ENCODE measurements around the gene WDR86.

Gene WDR86

DNA sequence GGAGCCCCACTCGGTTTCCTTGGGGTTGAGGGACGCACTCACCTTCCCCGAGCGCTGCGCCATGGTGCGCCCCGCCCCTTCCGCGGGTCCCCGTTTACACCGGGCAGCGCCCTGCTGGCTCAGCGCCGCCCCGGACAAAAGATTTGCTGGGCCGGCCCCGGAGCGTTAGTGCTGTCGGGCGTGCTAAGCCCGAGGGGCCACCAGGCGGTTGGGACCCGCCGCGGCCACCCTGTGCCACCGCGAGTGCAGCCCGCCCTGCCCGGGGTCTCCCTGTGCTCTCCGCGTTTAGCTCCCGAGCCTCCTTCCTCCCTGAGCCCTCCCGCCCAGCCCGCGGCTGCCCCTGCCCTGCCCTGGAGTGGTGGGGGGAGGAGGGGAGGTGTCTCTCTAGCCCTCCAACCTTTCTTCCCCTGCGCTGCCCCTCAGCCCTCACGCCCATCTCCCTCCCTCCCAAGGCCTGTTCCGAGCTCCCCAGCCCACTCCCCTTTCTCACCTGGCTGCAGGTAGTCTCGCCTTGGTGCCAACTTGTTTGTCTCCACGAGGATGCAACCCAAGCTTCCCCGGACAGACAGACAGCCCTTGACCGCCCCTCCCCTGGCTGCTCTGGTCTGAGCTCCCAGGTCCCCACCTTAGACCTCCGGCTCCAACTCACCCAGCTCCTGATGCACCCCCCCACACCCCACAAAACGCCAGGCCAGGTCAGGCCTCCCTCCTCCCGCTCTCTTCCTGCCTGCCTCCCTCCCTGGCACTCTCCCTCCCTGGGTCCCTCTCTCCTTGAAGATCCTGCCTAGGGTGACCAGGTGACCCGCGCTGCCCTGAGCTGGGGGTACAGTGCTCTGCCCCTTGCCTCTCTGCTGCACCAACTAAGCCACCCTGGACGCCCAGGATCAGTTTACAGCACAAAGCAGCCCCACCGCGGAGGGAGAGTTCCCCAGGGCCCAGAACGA is 30.3 kb upstream of the WDR86 start, which contains the start of gene CRYGN:
Gene CRYGN (minus strand): TSS at position 287 of the 944 bp plus-strand sequence. CDS start 224 bp downstream, at position 63.
- no peak for DNase-seq

DNA sequence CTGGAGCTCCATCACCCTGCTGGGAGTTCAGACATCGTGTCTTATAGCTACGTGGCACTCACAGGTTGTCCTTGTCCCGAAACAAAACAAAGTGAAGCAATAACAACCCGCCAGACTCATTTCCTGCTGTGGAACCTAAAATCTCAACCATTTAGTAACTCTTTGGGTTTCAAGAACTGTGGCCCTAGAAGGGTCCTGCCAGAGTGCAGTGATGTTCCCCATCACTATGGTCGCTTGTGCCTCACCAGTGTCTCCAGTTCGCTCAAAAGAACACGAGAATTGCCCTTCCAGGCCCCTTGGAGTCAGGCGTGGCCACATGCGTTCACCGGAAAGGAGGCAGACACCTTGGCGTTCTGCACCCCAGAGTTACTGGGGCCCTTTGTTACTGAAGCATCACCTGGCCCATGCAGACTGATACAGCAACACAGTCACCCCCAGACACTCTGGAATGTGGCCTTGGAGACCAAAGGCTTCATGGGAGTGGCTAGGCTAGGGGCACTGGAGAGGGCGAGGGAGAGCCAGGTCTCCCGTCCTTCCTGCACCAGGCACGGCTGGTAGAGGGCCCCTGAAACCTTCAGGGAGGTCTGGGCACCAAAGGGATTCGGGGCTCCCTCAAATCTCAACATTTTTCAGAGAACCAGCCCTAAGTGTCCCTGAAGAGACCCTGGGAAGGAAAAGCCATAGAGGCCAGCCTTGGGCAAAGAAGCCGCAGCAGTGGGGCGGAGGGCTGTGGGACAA is 29.2 kb upstream of the WDR86 start:
- DNase-seq = no peak

DNA sequence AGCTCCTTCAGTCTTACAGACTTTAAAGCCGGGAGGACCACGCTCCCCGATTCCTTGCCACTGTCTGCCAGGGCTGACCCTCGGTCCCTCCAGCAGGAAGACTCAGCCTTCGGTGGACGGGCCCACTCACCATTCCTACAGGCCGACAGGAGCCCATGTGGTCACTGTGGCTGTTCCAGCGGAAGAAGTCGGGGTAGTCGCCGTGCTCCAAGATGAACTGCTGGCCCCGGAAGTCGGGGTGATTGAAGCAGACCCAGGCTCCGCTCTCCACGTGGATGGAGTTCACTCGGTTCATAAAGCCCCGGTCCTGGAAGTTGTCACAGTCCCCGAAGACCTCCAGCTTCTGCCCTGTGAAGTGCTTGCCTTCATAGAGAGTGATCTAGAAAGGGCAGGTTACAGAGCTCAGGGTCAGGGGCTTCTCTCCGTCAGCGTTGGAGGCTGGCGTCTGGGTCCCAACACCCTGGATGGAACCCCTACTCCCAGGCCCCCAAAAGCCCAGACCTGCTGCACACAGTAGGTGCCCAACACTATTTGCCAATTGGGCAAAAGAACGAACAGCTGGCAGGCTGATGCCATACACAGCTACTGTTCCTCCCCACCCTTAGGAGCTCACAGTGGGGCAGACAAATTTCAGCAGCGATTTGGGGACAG is 28.2 kb upstream of the WDR86 start:
- DNase-seq = no peak

DNA sequence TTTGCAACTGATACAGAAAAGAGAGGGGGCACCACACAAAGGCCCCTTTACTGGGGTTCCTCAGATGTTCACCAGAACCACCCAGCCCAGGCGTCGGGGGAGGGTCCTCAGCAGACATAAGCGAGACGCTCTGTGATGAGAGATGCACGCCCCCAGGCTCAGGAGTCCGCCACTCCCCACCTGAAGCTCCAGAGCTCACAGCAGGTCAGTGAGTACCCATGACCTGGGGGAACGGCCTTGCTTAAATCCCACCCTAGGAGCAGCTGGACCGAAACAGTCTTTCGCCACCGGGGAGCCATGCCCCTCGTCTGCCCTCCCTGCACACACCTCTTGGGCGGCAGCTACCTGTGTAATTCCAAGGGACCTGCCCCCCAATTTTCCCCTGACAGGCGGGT is 27.3 kb upstream of the WDR86 start:
- no peak for DNase-seq

DNA sequence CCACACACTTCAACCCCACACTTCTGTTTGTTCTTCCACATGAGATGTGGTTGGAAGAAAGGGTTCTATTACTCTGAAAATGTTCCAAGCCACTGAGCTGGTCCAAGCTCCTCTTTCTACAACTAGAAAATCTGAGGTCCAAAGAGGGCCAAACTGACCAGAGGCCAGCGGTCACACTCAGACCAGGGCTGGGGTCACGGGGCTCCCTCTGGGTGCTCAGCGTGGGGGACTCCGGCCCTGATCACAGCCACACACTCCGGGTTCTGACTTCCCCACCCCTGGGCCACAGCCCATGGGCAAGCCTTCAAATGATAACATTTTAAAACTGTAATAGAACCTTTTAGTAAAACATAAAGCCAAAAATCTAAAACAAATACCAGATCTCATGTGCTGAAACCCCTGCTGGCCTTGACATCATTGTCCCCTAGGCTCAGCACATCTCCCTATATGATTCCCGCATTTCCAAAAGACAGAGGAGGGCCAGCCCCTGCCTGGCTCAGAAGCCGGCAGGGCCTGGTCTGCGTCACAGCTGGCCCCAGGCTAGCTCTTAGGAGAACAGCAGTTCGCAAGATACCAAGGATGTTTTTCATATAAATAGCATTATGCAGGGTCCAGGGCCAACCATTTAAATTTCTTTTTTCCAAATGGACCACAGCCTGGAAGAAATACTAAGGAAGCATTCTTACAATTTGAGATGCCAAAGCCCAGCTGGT is 26.8 kb upstream of the WDR86 start:
- DNase-seq = no peak

DNA sequence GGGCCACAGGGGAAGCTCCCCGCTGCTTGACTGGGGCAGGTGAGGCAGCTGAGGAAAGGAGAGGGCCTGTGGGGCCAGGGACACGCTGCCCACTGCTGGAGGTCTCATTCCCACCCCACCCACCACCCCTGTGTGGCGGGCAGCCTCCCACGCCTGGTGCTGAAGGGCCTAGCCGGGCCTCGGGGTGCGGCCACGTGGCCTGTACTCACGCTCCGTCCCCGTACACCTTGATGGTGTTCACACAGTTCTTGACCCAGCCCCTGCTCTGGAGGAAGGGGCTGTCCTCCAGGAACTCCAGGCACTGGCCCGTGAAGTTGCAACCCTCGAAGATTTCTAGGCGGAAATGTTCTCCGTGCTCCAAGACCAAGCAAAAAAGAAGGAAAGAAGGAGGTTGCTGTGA is 26.1 kb upstream of the WDR86 start:
- no peak for DNase-seq

DNA sequence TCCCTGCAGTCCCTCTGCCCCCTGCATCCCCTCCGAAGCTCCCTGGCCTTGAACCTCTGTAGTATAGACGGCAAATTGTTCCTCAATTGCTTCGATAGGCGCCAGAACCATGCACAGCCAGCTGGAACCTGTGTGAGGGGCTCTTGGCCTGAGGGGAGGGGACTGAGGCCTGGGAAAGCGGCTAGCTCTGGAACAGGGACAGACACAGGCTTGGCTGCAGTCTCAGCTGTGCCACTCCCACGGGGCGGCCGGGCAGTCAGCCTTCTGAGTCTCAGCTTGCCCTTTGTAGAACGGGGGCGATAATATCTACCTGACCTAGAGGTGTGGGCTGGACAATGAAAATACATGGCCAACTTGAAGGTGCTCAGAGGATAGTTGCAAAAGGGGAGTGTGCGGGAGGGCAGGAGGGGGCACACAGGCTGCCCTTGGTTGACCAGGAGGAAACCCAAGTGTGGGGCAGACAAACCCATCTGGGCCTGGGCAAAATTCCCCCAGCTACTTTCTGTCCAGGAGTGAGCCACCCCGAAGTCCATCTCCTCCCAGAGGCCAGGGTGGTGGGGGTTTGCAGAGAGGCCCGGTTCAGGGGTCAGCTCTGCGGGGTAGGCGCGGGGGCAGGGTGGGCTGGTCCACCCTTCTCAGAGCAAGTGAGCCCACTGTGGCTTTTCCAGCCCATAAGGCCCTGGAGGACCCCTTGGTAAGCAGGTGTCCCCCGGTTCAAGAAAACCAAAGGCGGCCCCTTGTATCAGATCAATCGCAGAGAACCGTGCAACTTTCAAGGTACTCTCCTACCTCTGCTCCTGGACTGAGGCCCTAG is 25.5 kb upstream of the WDR86 start:
- no peak for DNase-seq

DNA sequence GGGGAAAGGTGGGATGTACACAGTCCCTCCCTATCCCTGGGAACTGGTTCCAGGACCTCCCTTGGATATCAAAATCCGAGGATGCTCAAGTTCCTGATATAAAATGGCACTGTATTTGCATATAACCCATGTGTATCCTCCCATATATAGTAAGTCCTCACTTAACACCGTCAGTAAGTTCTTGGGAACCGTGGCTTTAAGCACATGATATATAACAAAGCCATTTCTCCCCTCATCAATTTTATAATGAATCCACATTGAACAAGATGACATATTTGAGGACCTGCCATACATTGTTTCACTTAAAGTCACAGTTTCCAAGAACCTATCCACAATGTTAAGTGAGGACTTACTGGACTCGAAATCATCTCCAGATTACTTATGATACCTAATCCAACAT is 24.7 kb upstream of the WDR86 start:
- DNase-seq = no peak

DNA sequence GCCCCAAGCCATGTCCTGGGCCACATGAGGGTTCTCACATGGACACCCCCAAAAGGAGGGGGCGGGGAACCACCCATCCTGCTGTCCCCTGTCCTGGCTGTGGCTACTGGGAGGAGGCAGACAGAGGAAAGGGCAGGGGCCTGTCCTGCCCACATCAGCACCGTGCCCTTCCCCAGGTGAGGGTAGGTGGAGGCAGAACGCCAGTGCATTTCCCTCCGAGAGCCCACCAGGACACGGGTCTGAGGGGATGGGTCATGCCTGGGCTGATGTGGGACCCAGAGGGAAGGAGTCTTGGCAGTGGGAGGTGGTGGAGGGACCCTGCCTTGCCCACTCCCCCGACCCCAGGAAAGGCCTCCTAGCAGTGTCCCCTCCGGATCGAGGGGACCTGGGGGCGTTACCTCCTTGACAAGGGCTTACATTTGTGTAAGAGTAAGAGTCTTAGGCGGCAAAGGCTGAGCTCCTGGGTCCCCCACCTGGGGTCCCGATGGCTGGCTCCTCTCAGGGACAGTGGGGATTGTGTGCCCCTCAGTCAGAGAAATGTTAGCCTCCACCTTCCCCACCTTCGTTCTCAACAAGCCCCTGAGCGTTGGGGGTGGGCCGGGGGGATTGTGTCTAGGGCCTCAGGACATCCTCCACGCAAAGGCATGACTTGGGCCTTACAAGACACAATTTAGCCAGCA is 24.0 kb upstream of the WDR86 start:
- DNase-seq = no peak

DNA sequence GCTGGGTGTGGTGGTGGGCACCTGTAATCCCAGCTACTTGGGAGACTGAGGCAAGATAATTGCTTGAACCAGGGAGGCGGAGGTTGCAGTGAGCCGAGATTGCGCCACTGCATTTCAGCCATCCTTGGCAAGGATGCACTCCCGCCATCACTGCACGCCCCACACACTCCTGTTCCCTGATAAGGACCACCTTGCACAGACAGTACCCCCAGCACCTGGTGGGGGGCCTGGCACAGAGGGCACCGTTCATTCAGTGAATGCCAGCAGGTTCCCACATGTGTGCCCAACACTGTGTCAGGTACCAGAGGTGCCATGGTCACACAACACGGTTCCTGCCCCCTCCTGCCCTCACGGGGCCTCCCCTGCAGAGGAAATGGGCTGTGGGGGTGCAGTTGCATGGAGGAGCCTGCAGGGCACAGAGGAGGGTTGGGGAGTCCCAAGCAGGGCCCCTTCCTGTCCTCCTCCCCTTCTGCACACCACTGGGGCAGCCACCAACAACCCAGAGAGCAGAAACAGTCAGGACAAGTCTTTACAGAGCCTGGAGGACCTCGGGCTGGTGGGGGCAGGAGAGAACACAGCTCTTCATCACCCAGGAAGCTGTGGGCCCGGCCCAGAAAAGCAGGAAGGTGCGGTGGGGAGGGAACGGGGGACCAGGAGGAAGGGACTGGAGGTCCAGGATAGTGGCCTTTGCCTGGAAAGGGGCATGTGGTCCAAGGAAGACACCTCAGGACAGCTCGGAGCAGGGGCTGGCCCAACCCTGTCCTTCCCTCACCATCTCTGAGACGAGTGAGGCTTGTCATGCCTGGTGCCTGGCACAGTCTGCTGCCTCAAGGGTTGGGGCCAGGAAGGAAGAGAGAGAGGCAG is 23.1 kb upstream of the WDR86 start:
- DNase-seq = no peak

DNA sequence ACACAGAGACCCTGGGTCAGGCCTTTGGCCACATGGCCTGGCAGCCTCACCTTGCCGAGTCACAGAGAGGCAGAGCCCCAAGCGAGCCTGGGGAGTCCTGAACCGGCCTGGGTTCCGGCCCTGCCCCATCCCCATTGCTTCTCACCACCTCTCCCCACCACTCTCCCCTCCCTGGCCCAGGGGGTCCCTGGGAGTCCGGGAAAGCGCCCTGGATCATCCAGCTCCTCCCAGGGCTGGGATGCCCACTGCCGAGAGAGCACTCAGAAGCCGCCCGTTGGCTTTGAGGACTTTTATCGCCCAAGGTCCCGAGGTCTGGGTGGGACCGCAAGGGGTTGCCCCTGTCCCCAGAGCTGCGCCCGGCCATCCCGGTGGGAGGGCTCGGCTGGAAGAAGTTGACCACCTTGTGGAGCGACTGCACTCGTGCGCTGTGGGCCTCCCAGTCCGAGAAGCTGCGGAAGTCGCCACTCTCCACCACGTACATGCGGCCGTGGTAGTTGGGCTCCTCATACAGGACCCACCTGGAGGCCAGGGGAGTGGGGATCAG is 22.0 kb upstream of the WDR86 start:
- DNase-seq = no peak

DNA sequence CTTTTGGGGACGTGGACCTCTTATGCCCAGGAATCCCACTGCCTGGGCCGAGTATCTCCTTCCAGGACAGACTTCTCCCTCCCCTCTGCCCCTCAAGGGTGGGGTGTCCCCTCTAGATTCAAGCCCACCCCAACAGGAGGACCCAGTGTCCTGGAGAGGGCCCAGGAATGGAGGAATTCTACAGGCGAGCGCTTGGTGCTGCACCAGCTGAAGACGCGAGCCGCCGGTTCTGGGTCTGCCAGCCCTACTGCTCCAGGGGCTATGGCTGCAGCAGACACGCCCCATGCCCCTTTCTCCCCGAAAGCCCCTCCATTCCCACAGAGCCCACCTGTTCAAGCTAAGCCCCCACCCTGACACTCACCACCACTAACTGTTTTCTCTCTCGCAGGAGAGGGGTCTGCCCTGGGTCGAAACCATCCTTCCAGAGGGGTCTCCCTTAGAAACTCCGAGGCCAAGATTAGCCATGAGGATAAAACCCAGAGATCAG is 21.5 kb upstream of the WDR86 start:
- no peak for DNase-seq

DNA sequence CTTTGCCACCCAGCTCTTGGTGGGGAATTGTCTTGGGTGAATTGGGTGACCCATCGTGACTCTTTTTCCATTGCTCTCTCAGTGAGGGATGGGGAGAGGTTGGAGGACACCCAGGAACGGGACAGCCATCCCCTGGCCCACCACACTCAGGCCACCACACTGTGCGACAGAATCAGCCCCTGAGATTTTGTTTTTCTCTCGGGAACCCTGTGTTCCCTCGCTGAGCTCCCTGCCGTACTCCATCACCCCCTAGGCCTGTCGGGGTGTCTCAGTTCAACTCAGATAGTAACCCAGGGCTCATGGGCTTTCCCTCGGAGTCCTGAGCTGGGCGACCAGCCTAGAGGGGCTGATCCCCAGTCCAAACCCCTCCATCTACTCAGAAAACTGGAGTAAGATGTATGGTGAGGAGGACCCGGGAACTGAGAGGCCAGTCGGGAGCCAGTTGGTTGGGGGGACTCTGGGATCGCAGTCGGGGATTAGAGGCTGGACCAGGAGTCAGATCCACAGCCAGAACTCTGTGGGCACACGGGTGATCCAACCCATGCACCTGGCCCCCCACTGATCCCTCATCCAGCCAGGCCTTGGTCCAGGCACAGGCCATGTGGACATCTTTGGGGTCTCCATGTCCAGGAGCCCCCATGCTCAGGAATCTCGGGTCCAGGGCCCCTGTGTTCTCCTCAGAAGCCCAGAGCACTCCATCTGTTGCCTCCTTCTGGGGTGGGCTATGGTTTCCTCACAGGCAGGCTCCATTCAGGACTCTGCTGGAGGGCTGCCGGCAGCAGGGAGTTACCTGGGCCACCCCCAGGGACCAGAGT is 20.8 kb upstream of the WDR86 start:
- DNase-seq = no peak

DNA sequence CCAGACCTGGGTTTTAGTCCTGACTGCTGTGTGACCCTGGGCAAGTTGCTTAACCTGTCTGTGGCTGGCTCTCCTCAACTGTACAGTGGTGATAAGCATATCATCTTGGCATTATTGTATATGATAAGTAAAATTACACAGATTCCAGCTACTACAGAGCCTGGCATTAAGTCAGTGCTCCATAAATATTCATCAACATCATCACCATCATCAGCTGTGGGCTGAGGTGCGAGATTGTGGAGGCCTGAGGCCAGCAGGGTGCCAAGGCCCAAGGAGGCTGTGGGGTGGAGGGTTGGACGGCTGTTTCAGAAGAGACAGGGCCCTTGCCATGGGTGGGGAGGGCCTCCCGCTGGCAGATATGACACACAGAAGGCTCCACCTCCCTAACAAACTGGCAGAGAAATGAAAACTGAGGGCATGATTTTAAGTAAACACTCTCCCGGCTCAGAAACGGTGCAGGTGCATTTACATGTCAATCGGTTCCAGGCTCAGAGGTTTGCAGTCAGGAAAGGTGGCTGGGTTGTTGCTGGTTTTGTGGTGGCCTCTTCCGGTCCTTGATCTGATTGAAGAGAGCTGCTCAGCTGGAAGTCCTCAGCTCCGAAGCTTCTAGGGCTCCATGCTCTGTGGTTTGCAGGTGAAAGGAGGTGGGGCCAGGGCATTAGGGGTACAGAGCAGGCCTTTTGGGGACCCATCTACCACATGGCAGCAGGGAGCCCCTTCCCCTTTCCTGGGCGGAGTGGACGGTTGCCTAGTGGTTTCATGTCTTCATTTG is 19.9 kb upstream of the WDR86 start:
- DNase-seq = no peak

DNA sequence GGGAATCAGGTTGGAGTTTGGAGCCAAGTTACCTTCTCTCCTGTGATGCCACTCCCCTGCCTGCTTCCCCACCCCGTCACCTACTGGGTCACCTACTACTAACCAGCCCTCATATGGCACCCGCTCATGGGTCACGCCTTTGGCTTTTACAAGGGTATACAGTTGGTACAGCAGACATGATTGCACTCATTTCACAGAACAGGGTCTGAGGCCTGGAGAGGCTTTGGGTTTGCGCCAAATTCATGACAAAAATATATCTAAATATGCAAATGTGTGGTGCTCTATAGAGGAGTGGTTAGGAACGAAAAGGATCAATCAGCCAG is 19.4 kb upstream of the WDR86 start:
- no peak for DNase-seq

DNA sequence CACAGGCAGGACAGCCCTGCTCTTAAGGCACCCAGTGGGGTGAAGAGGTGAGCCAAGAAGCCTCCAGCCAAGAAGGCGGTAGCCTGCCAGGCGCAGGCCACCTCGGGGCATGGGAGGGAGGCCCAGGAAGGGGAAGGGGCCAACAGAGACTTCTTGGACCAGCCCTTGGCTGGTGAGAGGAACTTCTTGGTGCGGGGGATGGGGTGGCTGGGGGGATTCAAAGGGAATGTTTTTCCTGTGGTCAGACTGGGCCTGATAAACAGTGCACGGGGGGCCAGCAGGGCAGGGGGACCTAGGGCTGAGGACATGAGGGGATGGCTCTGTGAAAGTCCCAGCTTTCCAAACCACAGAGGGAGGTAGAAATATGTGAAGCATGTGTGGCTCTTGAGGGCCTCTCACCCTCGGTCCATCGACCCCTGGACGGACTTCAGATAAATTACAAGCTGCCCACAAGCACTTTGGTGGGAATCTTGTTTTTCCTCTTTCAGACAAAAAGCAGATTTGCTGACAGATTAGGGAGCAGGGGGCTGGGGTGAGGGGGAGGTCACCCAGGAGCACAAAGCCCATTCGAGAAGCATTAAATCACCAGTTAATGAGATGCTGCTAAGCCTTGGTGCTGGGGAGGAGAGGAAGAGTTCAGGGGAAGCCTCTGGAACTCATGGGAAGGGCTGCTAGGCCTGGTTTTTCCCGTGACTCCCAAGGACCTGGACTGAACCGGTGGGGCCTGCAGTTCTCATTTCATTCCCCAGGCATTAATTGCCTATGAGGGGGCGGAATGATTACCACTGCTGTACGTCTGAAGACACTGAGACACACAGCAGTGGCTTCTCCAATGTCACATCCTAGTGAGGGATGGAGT is 18.8 kb upstream of the WDR86 start:
- DNase-seq = peak; percentile 95

DNA sequence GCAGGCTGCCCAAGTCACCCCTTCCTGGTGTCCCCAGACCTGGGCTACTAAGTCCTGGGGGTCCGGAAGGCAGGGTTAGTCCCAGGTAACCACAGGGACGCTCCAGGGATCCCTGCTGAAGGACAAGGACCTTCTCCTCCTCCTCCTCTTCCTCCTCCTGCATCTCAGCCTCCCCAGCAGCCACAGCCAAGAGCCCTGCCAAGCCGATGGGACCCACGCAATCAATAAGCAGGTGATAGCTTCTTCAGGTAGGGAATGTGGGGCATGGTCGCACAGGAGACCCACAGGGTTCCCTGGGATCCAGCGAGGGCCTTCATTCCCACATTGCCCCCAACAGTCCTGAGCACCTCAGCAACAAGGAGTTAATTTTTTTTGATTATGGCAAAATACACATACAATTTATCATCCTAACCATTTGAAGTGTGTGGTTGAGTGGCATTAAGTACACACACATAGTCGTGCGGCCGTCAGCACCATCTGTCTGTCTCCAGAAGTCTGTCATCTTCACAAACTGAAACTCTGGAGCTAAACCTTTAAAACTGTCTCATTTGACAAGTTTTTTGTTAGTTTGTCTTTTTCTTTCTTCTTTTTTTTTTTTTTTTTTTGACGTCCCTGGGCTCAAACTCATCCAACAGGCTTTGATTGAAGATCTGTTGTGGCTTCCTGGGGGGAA is 18.0 kb upstream of the WDR86 start:
- peak; percentile 56 for DNase-seq

All from NCI-H82 (cell line).